SH-SY5Y (cell line): Measurements from ENCODE around the gene GTF2IRD1.

Source experiments
- GATA2 ChIP-seq: IDR thresholded peaks from 2 replicates; pipeline ENCODE4 v1.6.1; 2011; ENCODE audit warnings: mild to moderate bottlenecking, low read depth, low read length
- GATA3 ChIP-seq: IDR thresholded peaks from 2 replicates; pipeline ENCODE4 v1.6.1; 2011; ENCODE audit warnings: low read depth, mild to moderate bottlenecking, low read length, moderate library complexity

GTF2IRD1 gene

GRCh38 chr7:74512762-74513161, 59.1 kb downstream of the GTF2IRD1 start:
- TF ChIP-seq GATA2 (no peak), GATA3 (no peak)

GRCh38 chr7:74514131-74514591, 60.5 kb downstream of the GTF2IRD1 start:
- TF ChIP-seq GATA2 (no peak), GATA3 (no peak)

GRCh38 chr7:74515276-74515675, 61.6 kb downstream of the GTF2IRD1 start:
- TF ChIP-seq GATA2, result no peak
- no peak for TF ChIP-seq GATA3

GRCh38 chr7:74516214-74516613, 62.5 kb downstream of the GTF2IRD1 start:
- no peak for TF ChIP-seq GATA2
- TF ChIP-seq GATA3, result no peak

- TF ChIP-seq GATA3, result no peak
- no peak for TF ChIP-seq GATA2
These were observed 64.3 kb downstream of the GTF2IRD1 start for GRCh38 chr7:74518041-74518440.

- TF ChIP-seq GATA3, result no peak
- no peak for TF ChIP-seq GATA2
These were observed 64.9 kb downstream of the GTF2IRD1 start for GRCh38 chr7:74518654-74519053.

GRCh38 chr7:74519395-74519794, 65.7 kb downstream of the GTF2IRD1 start:
- TF ChIP-seq GATA3 (no peak), GATA2 (no peak)

GRCh38 chr7:74521855-74522254, 68.1 kb downstream of the GTF2IRD1 start:
- TF ChIP-seq GATA3, result no peak
- no peak for TF ChIP-seq GATA2

- TF ChIP-seq GATA2 (no peak), GATA3 (no peak)
These were observed 68.7 kb downstream of the GTF2IRD1 start for GRCh38 chr7:74522281-74522905.

GRCh38 chr7:74523015-74523414, 69.3 kb downstream of the GTF2IRD1 start:
- no peak for TF ChIP-seq GATA3
- TF ChIP-seq GATA2, result no peak

- TF ChIP-seq GATA2 (no peak), GATA3 (no peak)
These were observed 71.4 kb downstream of the GTF2IRD1 start for GRCh38 chr7:74525140-74525539.

- TF ChIP-seq GATA2 (no peak), GATA3 (no peak)
These were observed 72.2 kb downstream of the GTF2IRD1 start for GRCh38 chr7:74525881-74526280.

GRCh38 chr7:74526780-74527179, 73.1 kb downstream of the GTF2IRD1 start:
- TF ChIP-seq GATA2 (no peak), GATA3 (no peak)

- TF ChIP-seq GATA3 (no peak), GATA2 (no peak)
These were observed 74.1 kb downstream of the GTF2IRD1 start for GRCh38 chr7:74527842-74528241.

GRCh38 chr7:74535951-74536356, 82.2 kb downstream of the GTF2IRD1 start:
- TF ChIP-seq GATA3 (no peak), GATA2 (no peak)
